Ammon's horn (tissue), 1 donor: ENCODE results near the gene MXI1.

Source experiments
- DNase-seq: peaks from one replicate; pipeline ENCODE4 v3.0.0-alpha.2; 2016; ENCODE audit warnings: low spot score

MXI1 gene

DNA sequence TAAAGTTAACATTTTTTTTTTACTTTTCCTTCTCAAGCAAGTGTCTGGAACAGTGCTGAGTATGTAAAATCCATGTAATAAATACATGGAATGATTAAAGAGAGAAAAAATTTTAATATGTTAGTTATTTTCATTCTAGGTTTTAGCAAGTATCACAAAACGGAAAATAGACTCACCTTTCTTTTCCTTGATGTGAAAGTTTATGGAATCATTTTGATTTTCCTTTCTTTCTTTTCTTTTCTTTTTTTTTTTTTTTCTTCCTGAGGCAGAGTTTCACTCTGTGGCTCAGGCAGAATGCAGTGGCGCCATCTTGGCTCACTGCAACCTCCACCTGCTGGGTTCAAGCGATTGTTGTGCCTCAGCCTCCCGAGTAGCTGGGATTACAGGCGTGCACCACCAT, 69.2 kb downstream of the MXI1 start:
- no peak for DNase-seq

DNA sequence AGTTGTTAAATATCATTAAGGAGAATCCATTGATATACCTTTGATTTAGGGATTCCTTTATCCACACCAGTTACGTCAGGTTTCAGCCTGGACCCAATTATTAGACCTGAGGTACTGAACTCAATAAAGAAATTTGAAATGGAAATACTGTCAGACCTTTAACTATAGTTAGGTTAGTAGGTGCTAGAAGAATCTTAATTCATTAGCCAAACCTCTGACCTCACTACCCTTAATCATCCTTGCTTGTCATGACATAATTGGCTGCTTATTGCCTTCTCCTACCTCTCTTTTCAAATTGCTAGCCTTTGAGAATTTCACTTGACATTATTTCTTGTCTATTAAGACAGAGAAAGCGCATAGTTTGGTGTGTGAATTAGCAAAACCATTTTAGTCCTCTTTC, 70.2 kb downstream of the MXI1 start:
- no peak for DNase-seq

DNA sequence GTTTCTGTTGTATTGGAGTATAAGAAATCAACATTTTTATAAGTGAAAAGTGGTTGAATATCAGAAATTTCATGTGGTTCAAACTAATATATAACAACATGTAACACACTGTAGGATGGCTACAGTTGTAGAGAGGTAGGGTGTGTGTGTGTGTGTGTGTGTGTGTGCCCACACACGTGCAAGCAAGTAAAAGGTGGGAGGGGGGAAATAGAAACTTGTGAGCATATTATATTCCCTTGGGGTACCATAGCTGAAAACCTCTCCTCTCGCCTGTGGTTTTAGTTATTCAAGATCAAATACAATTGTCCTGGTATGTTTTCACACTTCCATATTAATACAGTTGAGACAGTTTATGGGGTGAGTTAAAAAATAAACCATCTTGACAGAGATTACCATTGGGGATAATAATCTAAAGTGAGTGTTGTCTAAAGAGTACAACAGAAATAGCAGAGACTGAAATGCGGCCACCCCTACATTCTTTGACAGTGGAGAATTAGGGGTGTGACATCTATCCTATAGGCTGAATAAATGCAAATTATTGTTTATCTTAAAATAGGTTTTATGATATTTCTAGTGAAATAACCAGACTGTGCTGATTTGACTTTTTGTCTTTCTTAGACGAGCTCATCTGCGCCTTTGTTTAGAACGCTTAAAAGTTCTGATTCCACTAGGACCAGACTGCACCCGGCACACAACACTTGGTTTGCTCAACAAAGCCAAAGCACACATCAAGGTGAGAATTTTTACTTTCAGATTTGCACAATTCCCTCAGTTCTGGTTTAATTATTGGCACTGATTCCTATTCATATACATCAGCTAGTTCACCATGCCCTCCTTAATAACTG, 71.4 kb downstream of the MXI1 start:
- no peak for DNase-seq

DNA sequence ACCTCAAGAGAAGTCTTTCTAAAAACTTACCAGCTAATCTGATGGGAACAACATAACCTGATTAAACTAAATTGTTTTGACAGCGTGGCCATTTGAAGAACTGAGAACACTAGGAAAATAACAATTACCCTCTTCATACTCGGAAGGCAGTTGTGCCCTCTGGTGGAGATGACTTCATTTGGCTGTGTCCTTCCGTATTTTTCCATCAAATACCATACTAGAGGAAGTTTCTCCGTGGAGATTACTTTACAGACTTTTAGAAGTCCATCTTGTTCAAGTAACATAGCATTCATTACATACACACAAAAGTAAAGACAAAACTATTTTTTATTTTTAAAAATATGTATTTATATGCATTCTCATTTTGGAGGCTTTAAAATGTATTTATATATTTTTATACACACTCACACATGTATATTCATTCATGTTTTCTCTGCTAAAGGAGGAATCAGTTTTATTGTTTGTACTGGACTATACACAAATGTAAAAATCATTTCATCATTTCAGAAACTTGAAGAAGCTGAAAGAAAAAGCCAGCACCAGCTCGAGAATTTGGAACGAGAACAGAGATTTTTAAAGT, 72.1 kb downstream of the MXI1 start:
- DNase-seq, result peak; percentile 92

DNA sequence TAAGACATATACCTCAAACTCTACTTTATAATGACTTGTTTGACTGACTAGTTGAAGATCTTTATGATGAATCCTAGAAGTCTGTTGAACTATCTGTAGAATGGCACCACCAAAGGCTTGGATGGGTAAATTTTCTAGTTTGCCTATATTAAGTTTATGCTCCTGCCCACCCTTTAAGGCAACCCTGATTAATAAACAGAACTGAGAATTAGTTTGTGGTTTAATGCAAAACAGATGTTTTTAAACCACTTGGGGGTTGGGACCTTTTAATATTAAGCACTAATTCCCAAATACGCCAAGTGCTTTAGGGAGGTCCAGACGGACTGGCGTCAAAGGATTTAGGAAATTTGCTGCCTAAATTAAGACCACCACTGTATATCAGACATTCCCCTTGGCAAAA, 76.9 kb downstream of the MXI1 start:
- DNase-seq, result no peak

DNA sequence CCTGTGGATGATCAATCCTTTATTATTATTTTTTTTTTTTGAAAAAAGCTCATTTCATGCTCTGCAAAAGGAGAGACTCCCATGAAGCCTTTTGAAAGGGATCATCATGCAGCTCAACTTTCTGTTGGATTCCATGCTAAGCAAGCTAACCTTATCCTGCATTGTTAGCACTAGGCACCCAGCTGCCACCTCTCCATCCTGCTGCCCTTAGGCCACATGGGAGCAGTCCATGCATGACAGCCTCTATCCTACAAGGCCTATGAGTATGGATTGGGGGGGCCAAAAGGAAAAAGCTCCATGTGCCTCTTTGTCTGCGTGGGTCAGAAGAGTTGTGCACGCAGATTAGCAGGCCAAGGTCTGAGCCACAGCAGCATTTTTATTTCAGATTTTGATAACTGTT, 78.1 kb downstream of the MXI1 start:
- DNase-seq, result no peak

DNA sequence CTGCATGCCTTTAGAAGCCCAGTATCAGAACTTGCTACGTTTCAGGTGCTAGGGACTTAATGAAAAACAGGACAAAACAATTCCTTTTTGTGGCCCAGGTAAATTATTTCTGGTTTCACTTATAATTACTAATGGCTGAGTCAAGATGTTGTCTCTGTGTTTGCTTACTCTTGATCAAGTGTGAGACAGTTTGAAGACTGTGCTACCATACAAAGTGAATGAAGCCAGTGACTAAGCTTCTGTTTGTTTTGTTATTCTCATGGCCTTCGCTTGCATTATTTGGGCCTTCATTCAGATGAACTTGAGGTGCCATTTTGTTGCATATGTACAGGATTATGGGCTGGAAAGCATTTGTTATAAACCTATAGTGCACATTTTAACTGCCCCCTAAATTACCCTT, 79.4 kb downstream of the MXI1 start:
- no peak for DNase-seq

DNA sequence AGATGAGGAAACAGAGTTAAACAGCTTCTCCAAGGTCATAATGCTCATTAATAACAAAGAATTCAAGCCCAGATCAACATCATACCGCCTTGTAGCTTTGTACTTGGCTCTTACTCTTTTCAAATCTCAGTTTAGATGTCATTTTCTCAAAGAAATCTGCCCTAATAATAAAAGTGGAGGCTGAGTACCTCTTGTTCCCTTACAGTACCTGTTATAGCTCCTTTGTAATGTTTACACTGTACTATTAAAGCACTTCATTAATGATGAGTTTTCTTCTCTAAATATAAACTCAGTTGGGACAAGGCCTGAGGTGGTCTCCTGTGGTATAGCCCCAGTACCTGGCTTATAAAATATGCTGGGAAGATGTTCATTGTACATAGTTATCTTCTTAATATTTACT, 89.6 kb downstream of the MXI1 start:
- DNase-seq, result no peak

DNA sequence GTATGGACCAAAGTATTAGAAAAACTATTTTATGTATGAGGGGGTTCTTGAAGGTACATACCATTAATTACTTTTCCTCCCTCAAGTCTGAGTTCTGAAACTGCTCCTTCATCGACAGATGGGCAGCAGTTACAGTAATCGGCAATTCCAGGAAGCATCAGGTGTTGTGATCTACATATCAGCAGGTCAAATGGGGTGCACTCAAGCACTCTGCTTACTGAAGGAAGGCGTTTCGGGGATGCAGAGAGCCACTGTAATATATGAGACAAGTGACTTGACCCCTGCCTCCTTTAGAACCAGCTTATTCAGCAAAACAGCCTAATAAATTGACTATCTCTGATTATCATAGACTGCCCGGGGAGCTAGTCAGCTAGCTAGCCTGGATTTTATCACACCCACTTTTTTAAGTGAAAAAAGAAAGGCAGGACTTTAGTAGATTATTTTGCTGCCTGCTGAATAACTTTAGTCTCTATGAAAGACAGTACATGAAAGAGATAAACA, 93.1 kb downstream of the MXI1 start:
- DNase-seq, result no peak

DNA sequence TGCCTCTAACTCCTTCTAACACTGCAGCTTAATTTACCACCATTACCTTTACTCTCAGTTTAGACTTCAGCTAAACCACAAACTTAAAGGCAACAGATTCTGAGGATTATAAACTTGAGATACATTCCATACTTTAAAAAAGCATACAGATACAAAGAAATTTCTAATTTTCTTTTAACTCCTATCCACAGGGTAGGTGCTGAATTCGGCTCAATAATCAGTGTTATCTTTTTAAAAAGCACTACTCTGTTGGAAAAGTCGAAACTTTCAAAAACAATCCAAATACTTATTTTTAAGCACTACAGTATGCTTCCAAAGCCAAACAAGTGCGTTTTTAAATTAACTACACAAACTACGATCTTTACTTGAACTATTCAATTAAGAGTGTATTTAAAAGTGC, 96.3 kb downstream of the MXI1 start:
- DNase-seq, result no peak

DNA sequence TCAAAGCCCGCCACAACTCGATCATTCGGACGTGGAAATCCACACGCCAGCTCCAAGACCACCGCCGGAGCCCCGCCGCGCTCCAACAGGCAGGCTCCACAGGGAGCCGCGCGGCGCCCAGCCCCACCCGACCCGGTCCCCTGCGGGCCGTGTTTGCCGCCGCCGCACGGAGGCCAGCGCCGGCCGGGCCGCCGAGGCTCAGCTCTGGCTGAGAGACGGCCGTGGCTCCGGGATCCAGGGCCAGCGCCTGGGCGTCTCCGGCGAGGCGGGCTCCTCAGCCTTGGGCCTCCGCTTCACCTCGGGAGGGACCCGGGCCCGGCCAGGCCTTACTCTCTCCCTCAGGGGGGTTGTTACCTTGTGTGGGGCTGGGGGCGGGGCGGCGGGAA, 97.0 kb downstream of the MXI1 start:
- peak; percentile 9 for DNase-seq

DNA sequence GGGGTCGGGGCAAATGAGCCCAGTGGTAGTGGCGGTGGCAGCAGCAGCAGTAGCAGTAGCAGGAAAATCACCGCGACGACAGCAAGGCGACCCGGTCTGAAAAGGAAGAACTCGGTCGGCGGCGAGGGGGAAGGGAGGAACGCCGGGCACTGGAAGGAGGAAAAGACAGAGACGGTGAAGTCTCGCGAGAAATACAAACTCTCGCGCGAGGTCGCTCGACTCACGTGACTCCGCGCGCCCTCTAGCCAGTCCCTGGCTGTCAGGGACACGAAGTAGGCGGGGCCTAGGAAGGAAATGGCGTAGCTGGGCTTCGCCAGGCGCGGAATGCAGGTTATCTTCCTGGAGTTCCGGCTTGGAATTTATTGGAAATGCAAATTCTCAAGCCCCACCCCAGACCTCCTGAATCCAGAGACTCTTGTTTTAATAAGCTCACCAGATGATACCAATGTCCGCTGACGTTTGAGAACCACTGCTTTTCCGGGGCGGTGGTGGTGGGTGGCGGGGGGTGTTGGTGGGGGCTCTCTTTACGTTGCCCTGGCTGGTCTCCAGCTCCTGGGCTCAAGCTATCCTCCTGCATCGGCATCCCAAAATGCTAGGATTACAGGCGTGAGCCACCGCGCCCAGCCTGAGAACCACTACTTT, 97.5 kb downstream of the MXI1 start, which contains the start of gene SMNDC1:
Gene SMNDC1 (minus strand): TSS at position 141 of the 642 bp plus-strand sequence. CDS start 1,333 bp downstream, outside the sequence.
- peak; percentile 99 for DNase-seq

DNA sequence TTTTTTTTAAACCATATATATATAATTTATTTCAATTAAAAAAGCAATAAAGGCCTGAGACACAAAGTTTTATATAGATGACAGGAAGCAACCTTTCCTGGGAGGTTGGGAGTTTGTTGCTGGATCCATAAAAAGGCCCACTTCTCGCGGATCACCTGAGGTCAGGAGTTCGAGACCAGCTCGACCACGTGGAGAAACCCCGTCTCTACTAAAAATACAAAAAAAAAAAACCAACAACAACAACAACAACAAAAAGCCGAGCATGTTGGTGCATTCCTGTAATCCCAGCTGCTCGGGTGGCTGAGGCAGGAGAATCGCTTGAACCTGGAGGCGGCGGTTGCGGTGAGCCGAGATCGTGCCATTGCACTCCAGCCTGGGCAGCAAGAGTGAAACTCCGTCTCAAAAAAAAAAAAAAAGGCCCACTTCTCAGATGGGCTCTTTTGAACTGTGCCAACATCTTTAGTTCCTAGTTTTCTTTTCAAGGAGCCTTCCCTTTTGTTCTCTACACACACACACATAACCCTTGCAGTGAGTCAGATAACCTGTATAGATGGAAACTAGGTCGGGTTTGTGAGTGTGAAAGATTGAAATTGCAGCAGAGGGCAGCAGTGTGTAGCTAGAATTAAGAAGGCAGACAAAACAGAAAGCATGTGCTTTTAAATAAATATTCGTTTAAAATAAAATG, 98.5 kb downstream of the MXI1 start:
- DNase-seq, result peak; percentile 78

DNA sequence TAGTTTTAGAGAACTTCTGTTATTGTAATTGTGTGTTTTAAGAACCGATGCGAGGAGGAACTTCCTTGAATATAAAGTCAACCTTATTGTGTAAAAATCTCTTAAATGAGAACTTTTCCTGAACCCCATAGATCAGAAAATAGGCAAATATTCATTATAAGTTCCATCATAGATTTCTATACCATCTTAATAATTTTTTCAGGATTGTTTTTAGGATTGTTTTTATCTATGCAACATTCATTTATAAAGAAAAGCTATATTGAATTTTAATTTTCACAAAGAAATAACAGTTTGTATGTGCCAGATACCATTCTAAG, 99.0 kb downstream of the MXI1 start:
- DNase-seq, result no peak

DNA sequence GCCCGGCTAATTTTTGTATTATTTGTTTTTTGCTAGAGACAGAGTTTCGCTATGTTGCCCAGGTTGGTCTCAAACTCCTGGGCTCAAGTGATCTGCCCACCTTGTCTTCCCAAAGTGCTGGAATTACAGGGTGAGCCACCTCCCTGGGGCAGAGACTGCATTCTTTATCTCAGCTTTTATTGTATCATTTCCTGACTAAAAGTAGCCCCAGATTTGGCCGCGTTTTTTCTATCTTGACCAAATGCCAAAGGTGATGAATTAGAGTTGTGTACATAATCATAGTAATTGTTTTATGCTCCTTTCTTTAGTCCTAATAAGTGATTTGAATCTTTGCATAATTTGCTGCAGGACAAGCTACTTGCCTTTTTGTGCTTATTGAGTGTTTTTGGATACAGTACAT, 100.4 kb downstream of the MXI1 start:
- no peak for DNase-seq

DNA sequence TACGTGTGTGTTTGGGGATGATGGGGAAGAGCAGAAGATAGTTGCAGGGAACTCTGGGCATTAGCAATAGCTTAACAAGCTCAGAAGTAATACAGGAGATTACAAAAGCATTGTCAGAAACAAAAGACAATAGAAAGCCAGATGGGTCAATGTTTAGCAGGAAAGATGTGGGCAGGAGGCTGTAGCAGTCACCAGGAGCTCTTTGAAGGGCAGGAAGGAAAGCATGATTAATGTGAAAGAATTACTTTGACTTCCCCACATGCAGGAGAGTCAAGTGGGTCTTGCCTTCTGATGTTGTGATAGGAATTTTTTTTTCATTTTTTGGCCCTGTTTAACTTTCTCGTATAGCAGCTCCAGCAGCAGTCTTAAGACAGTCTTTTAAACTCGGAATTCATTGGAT, 103.3 kb downstream of the MXI1 start:
- no peak for DNase-seq

DNA sequence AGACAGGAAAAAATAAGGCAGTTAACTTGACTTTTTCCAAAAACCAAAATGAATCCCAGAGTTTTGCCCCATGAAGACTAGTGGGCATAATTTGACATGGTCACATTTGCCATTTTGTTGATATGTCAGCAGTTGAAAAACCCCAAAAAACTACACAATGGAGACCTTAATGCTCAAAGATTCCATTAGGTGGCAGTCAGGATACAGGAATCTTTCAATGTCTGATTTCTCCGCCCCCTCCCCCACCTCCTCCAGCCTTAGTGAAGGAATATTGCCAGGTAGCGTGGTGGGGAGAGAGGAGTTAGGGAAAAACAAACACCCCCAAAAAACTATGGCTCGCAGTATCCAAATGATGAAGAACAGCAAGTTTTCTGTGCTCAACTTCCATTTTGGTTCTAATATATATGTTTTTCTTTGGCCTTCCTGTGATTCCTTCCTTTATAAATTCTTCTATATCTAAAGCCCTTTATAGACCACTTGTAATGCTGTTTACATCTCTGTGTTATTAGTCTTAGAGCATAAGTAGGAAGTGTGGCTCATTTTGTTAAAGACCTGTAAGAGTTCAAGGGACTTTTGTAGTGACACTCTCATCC, 104.0 kb downstream of the MXI1 start:
- peak; percentile 62 for DNase-seq

DNA sequence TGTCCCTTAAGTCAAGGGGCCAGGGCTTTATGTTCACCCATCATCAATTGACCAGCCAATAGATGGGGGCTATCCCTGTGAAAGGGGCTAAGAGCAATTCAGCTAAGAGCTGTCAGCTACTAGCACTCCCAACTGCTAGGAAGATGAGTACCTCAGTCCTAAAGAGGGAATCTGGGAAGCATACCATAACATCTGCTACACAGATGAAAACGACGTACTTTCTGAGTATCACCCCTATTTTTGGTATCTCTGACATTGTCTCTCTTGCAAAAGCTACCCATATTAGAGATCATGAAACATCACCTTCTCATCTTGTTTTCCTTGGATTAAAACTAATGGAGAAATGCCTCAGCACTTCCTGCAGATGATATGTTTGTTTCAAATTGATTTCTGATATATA, 104.8 kb downstream of the MXI1 start:
- DNase-seq, result no peak

DNA sequence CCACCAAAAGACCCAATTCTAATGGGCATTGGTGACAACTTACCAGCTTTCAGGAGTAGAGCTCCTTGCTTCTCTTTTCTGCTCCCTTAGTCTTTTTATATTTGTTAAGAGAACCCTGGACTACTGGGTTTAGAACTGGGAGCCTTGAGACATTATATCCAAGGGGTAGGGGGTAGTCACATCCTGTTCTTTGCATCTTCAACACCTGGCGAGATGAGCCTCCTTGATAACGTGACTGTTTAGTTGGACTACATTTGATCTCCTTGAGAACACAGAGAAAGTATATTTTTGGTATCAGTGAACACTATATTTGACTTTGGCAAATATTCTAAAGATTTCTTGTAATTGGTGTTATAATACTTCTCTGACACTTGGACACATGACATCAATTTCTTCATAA, 106.3 kb downstream of the MXI1 start:
- DNase-seq, result no peak

DNA sequence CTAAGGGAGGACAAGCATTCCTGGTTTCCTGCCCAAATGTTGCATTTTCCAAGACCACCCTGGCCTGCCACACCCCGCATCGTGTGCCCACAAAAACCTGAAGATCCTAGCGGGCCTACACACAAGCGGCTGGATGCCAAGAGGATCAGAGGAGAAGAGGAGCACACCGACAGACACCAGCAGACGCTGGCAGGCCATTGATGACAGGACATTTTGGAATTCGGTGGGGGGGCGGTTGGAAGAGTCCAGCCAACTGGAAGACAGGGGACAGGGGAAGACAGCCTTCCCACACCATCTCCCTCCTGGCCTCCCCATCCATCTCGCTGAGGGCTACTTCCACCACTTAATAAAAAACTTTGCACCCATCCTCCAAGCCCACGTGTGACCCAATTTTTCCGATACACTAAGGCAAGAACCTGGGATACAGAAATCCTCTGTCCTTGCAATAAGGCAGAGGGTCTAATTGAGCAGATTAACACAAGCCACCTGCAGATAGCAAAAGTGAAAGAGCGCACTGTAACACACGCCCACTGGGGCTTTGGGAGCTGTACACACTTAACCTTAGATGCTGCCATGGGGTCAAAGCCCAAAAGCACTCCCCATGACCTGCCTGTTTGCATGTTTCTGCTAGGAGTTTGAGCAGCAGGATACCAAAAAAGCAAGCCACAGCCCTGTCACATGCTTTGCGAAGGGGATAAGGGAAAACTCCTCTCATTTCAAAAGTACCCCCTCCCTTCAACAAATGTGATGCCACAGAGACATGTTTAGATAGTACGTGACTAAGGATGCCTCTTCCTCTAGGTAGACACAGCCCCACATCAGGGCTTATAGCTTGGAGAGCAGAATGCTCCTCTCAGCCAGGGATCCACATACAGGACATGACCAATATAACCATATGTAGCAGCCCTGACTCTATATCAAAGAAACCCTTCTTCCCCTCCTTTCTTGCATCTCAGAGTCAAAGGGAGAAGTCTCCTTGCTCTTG, 110.8 kb downstream of the MXI1 start:
- no peak for DNase-seq
